HG03103 (cell line): ENCODE results near the gene NUP62.

Source experiments
- ATAC-seq: cut with Tn5 transposase; IDR thresholded peaks from one replicate; pipeline ENCODE4 v1.9.1; 2021; ENCODE audit warnings: low read depth; ENCODE audit not compliant: unreplicated experiment

Gene NUP62

GRCh38 chr19:49907745-49908446 lies 21.4 kb downstream of the NUP62 start:
- no peak for ATAC-seq

GRCh38 chr19:49906879-49907564 lies 22.3 kb downstream of the NUP62 start:
- ATAC-seq: no peak

DNA sequence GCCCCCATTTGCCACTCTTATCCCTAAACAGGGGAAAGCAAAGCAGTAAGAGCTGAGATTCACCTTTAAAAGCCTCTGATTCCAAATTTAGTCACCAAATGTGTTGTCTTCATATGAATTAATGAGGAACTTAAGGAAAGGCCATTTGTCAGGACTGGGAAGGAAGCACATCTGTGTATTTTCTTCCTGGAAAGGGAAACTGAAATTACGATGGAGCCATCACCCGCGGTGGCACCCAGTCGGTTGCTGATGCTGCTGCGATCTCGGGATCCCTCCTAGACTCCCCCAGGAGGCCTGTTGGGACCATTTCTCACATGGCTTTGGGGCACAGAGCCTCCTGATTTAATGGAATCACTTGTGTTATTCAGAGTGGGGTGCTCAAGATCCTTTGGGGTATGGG lies 25.2 kb downstream of the NUP62 start:
- ATAC-seq: no peak

DNA sequence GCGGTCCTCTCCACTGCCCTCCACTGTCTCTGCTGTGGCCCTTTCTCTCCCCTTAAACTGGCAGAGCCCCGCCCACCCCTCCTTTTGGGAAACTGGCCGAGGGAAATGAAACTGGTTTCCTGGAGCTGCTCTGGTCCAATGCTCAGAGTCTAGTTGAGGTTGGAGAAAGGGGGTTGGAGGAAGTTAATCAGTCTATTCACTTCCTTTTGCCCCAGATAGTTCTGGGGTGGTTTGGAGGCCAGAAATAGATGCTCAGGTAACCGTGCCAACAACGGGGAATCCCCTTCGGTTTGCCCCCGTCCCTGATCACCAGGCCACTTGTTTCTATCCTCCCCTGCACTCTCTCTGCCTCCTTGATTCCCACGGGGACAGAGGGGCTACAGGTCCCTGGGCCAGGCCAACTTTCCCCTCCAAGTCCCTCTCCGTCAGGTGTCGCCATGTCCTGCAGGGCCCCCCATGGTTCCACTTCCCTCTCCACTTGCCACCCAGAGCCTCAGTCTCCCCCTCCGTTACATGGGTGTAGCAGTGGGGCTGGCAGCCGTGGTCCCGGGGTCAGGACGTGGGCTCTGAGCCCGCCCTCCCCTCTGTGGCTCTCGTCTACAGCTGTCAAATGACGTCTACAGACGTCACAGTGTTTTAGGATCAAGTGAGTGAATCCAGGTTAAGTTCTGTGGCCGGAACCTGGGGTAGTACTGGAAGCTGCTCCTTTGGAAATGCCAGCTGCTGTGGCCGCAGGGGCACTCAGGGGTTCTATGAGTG lies 32.3 kb downstream of the NUP62 start, which contains the start of gene IL4I1:
IL4I1 (minus strand) TSS at position 25 of the 759 bp plus-strand sequence. CDS start 727 bp downstream, outside the sequence.
- no peak for ATAC-seq

GRCh38 chr19:49895566-49896297 lies 33.6 kb downstream of the NUP62 start:
- no peak for ATAC-seq

DNA sequence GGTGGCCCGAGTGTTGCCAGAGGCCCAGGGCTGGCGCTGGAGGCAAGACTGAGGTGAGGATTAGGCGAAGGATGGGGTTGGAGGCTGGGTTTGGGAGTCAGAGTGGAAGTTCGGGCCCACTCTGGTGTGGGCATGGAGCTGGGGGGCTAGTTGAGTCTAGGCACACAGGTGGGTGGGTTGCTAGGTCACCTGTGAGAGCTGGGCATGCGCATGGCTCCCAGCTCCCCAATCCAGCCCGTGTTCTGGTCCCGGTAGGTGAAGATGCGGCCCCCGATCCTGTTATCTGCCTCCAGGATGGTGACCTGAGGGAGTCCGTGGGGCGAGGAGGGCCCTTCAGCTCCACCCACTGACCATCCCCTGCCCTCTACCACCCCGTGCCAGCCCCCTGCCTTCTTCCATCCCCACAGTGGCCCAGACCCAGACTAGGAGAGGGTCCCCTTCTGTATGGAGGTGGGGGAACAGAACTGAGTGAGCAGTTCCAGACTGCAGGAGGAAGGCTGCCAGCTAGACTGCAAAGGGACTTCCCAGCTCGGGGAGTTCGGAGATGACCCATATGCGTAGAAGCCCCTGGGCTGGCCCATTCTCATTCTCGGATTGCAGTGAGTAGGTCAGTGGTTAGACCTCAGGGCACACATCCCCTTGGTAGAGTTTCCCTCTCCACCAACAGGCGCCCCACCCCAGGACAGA lies 34.3 kb downstream of the NUP62 start:
- ATAC-seq: no peak

DNA sequence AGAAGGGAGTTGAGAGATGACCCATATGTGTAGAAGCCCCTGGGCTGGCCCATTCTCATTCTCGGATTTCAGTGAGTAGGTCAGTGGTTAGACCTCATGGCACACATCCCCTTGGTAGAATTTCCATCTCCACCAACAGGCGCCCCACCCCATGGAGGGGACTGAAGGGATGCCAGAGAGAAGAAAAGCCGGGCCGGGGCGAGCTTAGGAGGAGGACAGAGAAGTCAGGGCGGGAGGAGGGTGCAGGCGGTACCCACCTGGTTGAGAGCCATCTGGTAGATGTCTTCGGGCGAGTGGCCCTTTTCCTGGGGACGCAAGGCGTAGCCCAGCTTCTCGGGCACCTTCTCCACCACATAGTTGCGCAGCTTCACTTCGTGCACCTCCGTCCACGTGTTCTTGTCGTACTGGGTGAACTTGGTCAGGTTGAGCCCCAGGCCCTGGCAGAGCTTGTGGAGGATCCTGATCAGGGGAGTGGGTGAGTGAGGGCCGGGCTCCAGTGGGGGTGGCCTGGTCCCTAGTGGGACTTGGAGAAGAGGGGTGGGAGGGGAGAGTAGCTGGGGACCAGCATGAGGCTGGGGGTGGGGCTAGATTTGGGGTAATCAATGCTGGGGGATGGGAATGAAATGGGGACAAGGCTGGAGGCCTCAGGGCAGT lies 35.2 kb downstream of the NUP62 start:
- ATAC-seq: no peak

- no peak for ATAC-seq
Observed at GRCh38 chr19:49892716-49893115, 36.6 kb downstream of the NUP62 start.

- ATAC-seq: no peak
Observed at GRCh38 chr19:49891393-49891792, 37.9 kb downstream of the NUP62 start.

GRCh38 chr19:49890349-49891311 lies 38.7 kb downstream of the NUP62 start:
- ATAC-seq: no peak

DNA sequence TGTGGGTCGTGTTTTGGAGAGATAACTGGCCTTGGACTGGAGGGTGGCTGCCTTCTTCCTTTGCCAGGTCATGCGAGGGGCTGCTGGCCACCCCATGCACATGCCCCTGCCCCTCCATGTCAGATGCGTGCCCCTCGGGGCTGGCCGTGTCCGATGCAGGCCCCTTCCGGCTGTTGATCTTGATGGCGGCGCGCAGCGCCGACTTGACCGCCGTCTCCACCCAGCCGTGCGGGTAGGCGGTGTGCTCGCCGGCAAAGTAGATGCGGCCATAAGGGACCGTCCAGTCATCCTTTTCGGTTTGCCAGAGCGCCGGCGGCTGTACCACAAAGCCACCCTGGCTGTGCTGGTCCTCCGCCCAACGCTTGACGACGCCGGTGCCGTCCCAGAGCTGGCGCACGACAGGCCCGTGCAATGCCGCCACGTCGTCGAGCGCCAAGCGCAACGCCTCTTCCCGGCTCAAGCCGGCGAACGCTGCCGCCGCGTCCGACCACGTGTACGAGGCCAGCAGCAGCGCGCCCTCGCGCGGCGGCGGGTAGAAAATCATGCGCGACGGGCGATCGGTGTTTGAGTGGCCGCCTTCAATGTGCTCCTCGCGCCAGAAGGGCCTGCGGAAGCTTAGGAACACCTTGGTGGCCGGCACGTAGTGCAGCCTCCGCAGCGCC lies 39.5 kb downstream of the NUP62 start:
- no peak for ATAC-seq

GRCh38 chr19:49889038-49889686 lies 40.1 kb downstream of the NUP62 start:
- ATAC-seq: no peak

DNA sequence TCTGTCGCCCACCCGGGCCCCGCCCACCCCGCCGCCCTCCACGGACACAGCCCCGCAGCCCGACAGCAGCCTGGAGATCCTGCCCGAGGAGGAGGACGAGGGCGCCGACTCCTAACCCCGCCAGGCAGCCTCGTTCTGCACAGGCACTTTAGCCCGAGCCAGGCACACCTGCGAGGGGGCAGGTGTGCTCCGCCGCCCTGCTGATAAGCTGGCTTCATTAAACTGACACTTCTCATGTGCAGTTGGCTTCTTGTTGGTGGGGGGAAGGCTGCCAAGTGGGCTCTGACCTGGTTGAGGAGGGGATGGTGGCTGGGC lies 40.8 kb downstream of the NUP62 start:
- no peak for ATAC-seq

DNA sequence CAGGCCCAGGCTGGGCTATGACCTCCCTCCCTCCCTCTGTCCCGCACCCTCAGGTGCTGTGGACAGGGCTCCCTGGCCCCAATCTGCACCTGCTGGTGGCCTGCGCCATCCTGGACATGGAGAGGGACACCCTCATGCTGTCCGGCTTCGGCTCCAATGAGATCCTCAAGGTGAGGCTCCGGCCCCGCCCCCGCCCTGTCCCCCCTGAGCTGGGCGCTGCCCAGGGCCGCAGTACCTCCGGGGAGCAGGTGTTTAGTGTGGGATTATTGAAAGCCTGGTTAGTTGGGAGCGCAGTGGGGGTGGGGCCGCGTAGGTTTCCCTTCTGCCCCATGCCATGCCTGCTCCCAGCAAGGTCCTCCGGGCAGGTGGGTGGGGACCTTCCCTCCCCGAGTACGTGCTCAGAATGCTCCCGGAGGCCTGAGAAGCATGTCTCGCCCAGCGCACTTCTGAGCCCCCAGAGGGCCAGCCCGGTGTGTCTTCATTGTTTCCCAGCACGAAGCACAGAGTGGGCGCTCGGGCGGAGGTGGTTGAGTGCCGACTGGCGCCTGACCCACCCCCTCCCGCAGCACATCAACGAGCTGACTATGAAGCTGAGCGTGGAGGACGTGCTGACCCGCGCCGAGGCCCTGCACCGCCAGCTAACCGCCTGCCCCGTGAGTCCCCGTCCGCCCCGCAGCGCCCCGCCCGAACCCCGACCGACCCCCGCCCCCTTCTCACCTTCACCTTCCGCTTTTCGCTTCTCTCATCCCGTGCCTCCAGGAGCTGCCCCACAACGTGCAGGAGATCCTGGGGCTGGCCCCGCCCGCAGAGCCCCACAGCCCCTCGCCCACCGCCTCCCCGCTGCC lies 41.4 kb downstream of the NUP62 start:
- no peak for ATAC-seq

DNA sequence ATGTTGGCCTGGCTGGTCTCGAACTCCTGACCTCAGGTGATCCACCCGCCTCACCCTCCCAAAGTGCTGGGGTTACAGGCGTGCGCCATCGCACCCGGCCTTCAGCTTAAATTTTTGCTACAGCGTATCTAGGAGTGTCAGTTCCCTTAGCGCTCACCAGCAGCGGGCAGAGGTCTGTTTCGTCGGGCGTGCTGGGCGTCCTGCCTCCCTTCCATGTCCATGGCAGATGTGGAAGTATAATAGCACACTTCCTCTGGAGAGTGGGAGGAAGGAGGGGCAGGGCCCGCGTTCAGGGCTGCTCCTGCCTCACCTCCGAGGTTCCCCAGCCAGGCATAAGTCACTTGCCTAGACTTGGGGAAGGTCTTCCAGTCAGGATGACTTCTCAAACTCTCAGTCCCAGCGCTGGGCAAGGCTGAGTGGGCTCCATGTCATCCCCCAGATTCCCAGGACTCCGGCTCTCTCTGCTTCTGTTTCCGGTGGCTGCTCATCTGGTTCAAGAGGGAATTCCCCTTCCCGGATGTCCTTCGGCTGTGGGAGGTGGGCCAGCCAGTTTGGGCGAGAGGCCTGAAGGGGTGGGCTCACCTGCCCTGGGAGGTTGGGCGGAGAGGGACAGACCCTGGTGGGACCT lies 42.2 kb downstream of the NUP62 start:
- no peak for ATAC-seq

DNA sequence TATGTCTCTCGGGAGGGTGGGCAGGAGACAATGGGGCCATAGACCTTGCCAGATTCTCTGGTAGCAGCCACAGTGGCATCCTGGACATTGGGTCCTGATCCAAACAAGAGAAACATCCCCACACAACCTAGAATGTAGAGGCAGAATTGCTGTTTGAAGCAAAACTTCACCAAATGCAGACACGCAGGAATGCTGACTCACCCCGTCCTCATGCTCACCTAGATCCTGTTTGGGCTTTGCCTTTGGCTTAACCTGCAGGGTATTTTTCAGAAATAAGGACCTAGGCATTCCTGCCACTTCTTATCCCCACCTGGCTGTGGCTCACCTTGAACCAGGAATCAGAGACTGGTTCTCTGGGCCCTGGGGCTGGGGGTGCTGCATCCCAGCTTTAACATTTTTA lies 44.5 kb downstream of the NUP62 start:
- no peak for ATAC-seq
